22Rv1 (cell line): ENCODE results near the gene PDSS1.
"Not testable (repeated sequence)": the region's sequence is repeated elsewhere in the genome, so short reads cannot be mapped to it uniquely, and the experiment has no call there.

Experiments
- CTCF ChIP-seq: fragments of 450-650 bp; IDR thresholded peaks from 2 replicates; pipeline ENCODE4 v1.5.1; 2017; ENCODE audit warnings: mild to moderate bottlenecking
- ZFX ChIP-seq: fragments of 450-650 bp; IDR thresholded peaks from 2 replicates; pipeline ENCODE4 v1.6.1; 2017; ENCODE audit warnings: antibody characterized with exemption, borderline replicate concordance

GRCh38 chr10:26694536-26694935, 3.0 kb upstream of the PDSS1 start:
- TF ChIP-seq CTCF, ZFX: not testable (repeated sequence)
